HG03139 (cell line): ENCODE measurements around the gene ATXN1.
"Not testable (repeated sequence)": the region's sequence is repeated elsewhere in the genome, so short reads cannot be mapped to it uniquely, and the experiment has no call there.

Experiments
- ATAC-seq: cut with Tn5 transposase; IDR thresholded peaks from one replicate; pipeline ENCODE4 v1.9.1; 2021; ENCODE audit not compliant: unreplicated experiment

The ATXN1 gene

DNA sequence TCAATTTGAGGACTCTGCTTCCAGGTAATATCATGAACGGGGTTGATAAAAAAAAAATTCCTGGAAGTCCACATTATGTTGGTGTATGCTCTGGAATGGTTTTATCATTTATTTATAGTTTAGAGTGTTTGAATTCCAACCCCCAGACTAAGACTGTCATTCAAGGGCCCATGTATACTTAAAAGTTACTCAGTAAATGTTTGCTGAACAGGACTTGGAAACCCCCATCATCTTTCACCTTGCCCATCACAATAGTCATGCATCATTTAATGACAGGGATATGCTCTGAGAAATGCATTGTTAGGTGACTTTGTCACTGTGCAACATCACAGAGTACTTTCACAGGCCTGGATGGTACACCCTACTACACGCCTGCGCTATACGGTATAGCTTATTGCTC, 104.8 kb downstream of the ATXN1 start:
- ATAC-seq = no peak

GRCh38 chr6:16654701-16655100, 106.6 kb downstream of the ATXN1 start:
- no peak for ATAC-seq

- ATAC-seq = no peak
Measured at GRCh38 chr6:16653226-16653625, 108.0 kb downstream of the ATXN1 start.

- peak; percentile 89 for ATAC-seq
Measured at GRCh38 chr6:16651871-16652270, 109.4 kb downstream of the ATXN1 start.

- no peak for ATAC-seq
Measured at GRCh38 chr6:16649890-16650289, 111.4 kb downstream of the ATXN1 start.

DNA sequence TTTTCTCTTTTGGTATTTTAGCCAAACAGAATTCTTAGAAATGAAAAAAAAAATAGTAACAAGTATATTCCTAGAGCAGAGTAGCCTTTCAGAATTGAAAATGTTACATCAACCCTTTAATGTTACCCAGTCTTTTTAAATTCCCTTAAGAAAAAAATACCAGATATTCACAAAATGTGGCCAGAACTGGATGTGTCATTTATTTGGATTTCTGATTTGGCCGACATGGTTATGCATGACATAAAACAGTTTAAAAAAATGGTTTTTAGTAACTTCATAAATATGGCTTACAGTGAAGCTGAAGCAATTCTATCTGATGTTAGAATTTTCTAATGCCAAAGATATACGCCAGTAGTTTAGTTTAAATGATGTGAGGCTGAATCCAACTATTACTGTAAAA, 112.0 kb downstream of the ATXN1 start:
- ATAC-seq = no peak

DNA sequence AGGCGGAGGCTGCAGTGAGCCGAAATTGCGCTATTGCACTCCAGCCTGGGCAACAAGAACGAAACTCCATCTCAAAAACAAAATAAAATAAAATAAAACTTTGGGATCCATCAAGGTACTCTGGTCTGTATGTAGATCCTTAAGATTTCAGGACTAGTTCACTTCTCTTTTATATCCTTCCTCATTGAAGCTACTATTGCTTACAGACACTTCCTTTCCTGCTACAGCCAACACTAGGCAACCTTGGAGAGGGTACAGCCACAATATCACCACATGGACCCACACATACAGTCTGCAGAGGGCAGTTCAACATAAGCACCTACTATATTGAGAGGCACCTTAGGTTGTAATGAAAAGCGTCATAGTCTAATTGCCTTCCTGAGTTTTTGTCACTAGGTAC, 113.3 kb downstream of the ATXN1 start:
- no peak for ATAC-seq

DNA sequence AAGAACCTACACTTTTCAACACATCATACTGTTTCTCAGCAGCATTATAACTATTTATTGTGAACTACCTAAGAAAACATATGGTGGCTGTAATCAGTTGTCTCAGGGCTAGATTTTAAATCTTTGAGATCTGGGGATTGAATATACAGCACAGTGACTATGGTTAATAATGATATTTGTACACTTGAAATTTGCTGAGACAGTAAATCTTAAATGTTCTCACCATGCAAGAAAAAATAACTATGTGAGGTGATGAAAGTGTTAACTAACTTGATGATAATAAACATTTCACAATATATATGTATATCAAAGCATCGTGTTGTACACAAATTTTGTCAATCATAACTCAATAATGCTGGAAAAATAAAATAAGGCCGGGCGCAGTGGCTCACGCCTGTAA, 113.8 kb downstream of the ATXN1 start:
- ATAC-seq = no peak

DNA sequence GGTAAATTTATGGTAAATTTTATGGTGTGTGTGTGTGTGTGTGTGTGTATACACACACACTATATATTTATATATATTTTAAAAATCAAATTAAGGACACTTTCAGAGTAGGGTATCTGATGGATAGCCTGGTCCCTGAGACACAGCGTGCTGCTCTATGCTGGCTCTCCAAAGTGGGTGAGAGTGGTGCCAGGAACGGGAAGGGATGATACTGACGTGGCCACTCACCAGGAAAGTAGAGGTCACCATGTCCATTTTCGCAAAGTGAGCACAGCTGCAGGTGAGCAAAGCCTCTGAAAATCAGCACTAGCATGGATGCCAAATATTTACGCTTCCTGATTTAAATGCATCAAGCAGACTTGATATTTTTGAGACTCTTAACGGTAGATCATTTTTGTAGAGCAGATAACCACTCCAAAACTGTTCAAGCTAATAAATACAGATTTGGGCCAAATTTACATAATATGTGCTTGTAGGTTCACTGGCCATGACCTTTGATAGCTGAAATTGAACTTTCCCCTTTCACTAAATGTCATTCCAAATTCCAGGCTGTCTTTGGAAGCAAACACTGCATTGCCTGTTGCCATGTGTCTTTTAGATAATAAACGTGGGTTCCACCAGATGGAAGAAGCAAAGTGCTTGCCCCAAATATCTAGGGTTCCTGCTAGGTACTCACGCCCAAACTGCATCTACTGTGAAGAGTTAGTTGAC, 116.6 kb downstream of the ATXN1 start:
- ATAC-seq = no peak

DNA sequence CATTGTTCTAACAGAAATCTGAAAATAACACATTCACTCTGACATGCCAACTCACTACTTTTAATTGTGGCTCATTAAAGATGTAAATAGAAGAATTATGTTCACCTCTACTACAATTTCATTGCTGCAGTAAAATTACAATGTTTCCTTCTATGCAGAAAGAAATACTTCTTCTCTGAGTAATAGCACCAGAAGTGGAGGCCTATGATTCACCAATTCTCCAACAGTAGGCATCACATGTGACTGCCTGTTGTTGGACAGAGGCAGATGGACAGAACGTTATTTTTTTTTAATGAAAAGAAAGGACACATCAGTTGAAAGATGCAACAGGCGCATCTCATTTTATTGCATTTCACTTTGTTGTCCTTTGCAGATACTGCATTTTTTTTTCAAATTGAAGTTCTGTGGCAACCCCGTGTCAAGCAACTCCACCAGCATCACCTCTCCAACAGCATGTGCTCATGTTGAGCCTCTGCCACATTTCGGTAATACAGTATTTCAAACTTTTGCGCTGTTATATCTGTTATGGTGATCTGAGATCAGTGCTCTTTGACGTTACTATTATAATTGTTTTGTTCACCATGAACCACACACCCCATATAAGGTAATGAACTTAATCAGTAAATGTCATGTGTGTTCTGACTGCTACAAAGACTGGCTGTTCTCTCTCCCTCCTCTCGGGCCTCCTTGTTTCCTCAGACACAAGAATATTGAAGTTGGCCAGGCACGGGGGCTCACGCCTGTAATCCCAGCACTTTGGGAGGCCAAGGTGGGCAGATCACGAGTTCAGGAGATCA, 121.4 kb downstream of the ATXN1 start:
- no peak for ATAC-seq

- no peak for ATAC-seq
Measured at GRCh38 chr6:16637635-16638034, 123.6 kb downstream of the ATXN1 start.

DNA sequence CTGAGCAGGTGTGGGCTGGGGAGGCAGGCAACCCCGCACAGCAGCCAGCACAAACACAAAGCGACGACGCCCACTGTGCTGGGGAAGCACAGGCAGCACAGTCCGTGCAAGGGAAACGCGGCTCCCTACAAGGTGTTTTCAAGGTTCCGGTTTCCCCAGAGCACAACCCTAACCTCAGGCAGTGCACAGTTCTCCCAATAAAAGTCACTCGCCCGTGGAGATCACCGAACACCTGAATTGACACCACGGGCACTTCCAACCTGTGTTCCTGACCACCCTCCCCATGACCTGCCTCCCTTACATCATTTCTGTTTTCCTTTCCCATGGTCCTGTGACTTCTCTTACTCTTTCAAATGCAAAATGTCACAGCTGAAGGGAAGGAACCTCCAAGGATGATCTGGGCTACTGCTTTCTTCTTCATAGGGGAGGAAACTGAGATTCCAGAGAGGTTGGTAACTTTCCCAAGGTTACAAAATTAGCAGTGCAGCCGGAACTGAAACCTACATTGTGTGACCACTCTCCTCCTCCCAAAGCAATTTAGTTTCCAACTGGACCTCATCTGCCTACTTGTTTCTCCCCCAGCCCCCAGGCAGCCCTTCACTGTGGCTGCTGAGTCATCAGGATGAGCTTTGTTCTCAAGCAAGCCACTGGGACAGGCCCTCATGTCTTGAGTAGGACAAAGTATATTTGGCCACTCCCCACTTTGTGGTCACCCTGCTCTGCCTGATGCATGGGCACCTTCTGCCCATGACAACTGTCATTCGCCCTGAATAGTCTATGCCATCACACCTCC, 125.3 kb downstream of the ATXN1 start:
- ATAC-seq = no peak

DNA sequence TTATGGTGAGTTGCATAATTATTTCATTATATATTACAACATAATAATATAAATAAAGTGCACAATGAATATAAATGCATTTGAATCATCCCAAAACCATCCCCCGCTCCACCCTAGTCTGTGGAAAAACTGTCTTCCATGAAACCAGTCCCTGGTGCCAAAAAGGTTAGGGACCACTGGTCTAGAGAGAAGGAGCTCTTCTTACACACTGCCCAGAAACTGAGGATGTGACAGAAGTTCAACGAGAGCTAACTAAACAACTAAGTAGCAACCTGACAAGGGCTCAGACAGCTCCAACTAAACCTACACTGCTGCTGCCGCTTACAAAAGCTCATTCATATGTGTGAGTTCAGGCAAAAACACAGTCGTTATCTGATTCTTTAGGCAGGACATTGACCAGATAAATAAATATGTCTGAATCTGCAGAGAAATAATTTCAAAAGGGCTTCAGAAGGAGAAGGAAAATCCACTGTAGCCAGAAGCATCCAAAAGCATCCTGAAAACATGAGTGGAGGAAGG, 125.9 kb downstream of the ATXN1 start:
- no peak for ATAC-seq

GRCh38 chr6:16634855-16635254, 126.4 kb downstream of the ATXN1 start:
- no peak for ATAC-seq

DNA sequence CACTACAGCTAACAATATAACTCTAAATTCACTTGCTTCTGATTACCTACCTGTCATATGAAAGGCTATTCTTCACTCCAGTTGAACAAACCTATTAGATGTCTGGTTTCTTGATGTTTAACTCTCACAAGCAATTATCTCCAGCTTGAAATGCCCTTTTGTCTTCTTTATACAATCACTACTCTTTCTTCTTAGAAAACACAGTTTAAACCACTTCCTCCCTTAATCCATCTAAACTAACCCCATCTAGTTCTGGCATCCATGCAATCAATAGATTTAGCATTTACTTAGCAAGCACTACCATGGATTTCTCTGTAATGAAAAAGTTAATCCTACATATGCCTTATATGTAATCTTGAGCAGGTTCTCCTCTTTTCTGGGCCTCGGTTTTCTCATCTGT, 127.3 kb downstream of the ATXN1 start:
- no peak for ATAC-seq

- ATAC-seq = no peak
Measured at GRCh38 chr6:16633465-16633864, 127.8 kb downstream of the ATXN1 start.

GRCh38 chr6:16632101-16632500, 129.2 kb downstream of the ATXN1 start:
- ATAC-seq = no peak

DNA sequence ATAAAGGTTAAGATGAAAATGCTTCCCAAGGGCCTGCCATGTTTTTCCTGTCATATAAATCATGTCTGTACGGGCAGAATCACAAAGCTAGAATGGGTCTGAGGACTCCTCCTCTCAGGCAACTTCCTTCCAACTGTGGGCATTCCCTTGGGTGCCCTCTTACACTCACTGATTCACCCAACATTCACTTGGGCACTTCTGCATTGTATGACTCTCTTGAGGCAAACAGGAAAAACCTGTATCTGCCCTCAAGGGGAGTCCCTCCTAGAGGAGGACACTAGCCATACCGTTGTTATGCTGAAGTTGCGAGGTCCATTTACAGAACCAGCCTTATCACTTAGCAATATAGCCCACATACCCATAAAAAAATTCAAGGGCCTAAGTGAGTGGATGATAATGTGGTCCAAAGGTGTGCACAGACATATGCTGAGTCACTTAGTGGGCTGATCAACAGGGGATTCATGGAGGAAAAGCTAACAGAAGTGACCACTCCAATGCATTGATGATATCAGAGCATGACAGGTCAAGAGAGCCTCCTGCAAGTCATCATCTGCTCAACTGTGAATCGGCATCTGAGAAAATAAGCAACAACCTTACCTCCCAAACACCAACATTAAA, 131.1 kb downstream of the ATXN1 start:
- no peak for ATAC-seq

- ATAC-seq = not testable (repeated sequence)
Measured at GRCh38 chr6:16628580-16628979, 132.7 kb downstream of the ATXN1 start.

DNA sequence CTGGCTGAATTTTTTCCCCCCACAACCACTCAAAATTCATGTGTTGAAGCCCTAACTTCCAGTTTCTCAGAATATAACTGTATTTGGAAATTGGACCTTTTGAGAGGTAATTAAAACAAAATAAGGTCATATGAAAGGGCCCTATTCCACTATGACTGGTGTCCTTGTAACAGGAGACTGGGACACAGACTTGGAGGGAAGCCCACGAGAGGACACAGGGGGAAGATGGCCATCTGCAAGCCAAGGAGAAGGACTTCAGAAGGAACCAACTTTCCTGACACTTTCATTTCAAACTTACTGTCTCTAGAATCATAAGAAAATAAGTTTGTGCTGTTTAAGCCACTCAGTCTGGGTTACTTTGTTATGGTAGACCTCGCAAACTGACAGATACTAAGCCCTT, 134.6 kb downstream of the ATXN1 start:
- ATAC-seq = no peak
